Measurements from ENCODE around the gene AP1S3.

DNA sequence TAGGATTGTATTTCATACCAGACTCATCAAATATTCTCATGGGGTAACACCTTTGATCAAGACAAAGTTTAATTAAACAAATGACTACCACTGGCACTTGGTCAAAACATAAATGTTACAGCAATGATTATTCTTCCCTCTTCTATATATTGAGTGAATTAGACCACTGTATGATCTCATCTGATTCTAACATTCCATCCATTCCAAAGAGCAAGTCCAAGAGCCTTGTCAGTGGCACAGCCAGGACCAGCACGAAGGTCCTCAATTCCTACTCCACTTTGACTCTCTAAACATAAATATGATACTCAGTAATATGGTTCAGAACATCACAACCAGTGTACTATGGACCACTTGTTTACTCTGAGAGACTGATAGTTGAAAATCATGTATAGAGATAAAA is 86.4 kb downstream of the AP1S3 start:
- TF ChIP-seq, protein P1, sequence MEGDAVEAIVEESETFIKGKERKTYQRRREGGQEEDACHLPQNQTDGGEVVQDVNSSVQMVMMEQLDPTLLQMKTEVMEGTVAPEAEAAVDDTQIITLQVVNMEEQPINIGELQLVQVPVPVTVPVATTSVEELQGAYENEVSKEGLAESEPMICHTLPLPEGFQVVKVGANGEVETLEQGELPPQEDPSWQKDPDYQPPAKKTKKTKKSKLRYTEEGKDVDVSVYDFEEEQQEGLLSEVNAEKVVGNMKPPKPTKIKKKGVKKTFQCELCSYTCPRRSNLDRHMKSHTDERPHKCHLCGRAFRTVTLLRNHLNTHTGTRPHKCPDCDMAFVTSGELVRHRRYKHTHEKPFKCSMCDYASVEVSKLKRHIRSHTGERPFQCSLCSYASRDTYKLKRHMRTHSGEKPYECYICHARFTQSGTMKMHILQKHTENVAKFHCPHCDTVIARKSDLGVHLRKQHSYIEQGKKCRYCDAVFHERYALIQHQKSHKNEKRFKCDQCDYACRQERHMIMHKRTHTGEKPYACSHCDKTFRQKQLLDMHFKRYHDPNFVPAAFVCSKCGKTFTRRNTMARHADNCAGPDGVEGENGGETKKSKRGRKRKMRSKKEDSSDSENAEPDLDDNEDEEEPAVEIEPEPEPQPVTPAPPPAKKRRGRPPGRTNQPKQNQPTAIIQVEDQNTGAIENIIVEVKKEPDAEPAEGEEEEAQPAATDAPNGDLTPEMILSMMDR (IDR thresholded peaks at IDR 0.05 in 2 of 3, conservative IDR thresholded peaks at IDR 0.05 in 1 of 3; ENCODE audit: borderline replicate concordance in 1 of 3, insufficient read depth in 1 of 3, low read depth in 2 of 3, low read length in 2 of 3), result no peak
- TF ChIP-seq POLR2A (IDR thresholded peaks at IDR 0.05; ENCODE audit: borderline replicate concordance, extremely low read depth, insufficient read depth, insufficient read length) (no peak), EZH2 (IDR thresholded peaks at IDR 0.05) (no peak), SIN3A (IDR thresholded peaks at IDR 0.05; ENCODE audit: low read depth) (no peak), ZNF274 (IDR thresholded peaks at IDR 0.05; ENCODE audit: low read depth, low read length) (no peak), POLR2AphosphoS5 (IDR thresholded peaks at IDR 0.05; ENCODE audit: low read depth, low read length) (no peak), EZH2phosphoT487 (IDR thresholded peaks at IDR 0.05; ENCODE audit: borderline replicate concordance) (no peak), FOSL1 (IDR thresholded peaks at IDR 0.05; ENCODE audit: low read depth) (no peak), ELF1 (IDR thresholded peaks at IDR 0.05; ENCODE audit: borderline replicate concordance, low read depth) (no peak), SRF (IDR thresholded peaks at IDR 0.05; ENCODE audit: low read depth) (no peak), SP1 (IDR thresholded peaks at IDR 0.05; ENCODE audit: low read depth) (no peak)
- TF ChIP-seq, protein P2, sequence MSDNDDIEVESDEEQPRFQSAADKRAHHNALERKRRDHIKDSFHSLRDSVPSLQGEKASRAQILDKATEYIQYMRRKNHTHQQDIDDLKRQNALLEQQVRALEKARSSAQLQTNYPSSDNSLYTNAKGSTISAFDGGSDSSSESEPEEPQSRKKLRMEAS (IDR thresholded peaks at IDR 0.05), result no peak
- TF ChIP-seq, protein P3, sequence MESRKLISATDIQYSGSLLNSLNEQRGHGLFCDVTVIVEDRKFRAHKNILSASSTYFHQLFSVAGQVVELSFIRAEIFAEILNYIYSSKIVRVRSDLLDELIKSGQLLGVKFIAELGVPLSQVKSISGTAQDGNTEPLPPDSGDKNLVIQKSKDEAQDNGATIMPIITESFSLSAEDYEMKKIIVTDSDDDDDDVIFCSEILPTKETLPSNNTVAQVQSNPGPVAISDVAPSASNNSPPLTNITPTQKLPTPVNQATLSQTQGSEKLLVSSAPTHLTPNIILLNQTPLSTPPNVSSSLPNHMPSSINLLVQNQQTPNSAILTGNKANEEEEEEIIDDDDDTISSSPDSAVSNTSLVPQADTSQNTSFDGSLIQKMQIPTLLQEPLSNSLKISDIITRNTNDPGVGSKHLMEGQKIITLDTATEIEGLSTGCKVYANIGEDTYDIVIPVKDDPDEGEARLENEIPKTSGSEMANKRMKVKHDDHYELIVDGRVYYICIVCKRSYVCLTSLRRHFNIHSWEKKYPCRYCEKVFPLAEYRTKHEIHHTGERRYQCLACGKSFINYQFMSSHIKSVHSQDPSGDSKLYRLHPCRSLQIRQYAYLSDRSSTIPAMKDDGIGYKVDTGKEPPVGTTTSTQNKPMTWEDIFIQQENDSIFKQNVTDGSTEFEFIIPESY (IDR thresholded peaks at IDR 0.05; ENCODE audit: extremely low read depth, insufficient replicate concordance, low read length), result no peak
